ENCODE data around the gene ZNF148.

The ZNF148 gene

GRCh38 chr3:125229707-125230106, 145.4 kb downstream of the ZNF148 start:
- in situ Hi-C loops (cut with MboI; ENCODE audit: low sequenced_read_pairs) = no loop called here

- in situ Hi-C loops (cut with MboI; ENCODE audit: low sequenced_read_pairs) = no loop called here
Measured at GRCh38 chr3:125229168-125229567, 146.0 kb downstream of the ZNF148 start.

GRCh38 chr3:125221831-125222230, 153.3 kb downstream of the ZNF148 start:
- in situ Hi-C loops (cut with MboI; ENCODE audit: low sequenced_read_pairs) = no loop called here

GRCh38 chr3:125220727-125221429, 154.2 kb downstream of the ZNF148 start:
- in situ Hi-C loops (cut with MboI; ENCODE audit: low sequenced_read_pairs) = no loop called here

- in situ Hi-C loops (cut with MboI; ENCODE audit: low sequenced_read_pairs) = no loop called here
Measured at GRCh38 chr3:125220183-125220582, 154.9 kb downstream of the ZNF148 start.

- in situ Hi-C loops (cut with MboI; ENCODE audit: low sequenced_read_pairs) = no loop called here
Measured at GRCh38 chr3:125219261-125219701, 155.8 kb downstream of the ZNF148 start.

GRCh38 chr3:125214738-125215137, 160.4 kb downstream of the ZNF148 start:
- in situ Hi-C loops (cut with MboI; ENCODE audit: low sequenced_read_pairs) = no loop called here

- in situ Hi-C loops (cut with MboI; ENCODE audit: low sequenced_read_pairs) = no loop called here
Measured at GRCh38 chr3:125213946-125214542, 161.1 kb downstream of the ZNF148 start.

GRCh38 chr3:125213364-125213755, 161.8 kb downstream of the ZNF148 start:
- in situ Hi-C loops (cut with MboI; ENCODE audit: low sequenced_read_pairs) = no loop called here

- in situ Hi-C loops (cut with MboI; ENCODE audit: low sequenced_read_pairs) = no loop called here
Measured at GRCh38 chr3:125212509-125213363, 162.4 kb downstream of the ZNF148 start, which contains the start of gene SLC12A8. SLC12A8 (minus strand) TSS chr3:125212748; CDS start chr3:125211349, 1,399 bp downstream.

- in situ Hi-C loops (cut with MboI; ENCODE audit: low sequenced_read_pairs) = no loop called here
Measured at GRCh38 chr3:125212091-125212508, 163.0 kb downstream of the ZNF148 start.

- in situ Hi-C loops (cut with MboI; ENCODE audit: low sequenced_read_pairs) = no loop called here
Measured at GRCh38 chr3:125211523-125212090, 163.5 kb downstream of the ZNF148 start.

- in situ Hi-C loops (cut with MboI; ENCODE audit: low sequenced_read_pairs) = no loop called here
Measured at GRCh38 chr3:125207949-125208568, 167.1 kb downstream of the ZNF148 start.

GRCh38 chr3:125207507-125207906, 167.6 kb downstream of the ZNF148 start:
- in situ Hi-C loops (cut with MboI; ENCODE audit: low sequenced_read_pairs) = no loop called here

GRCh38 chr3:125206934-125207333, 168.2 kb downstream of the ZNF148 start:
- in situ Hi-C loops (cut with MboI; ENCODE audit: low sequenced_read_pairs) = no loop called here

GRCh38 chr3:125203731-125204130, 171.4 kb downstream of the ZNF148 start:
- in situ Hi-C loops (cut with MboI; ENCODE audit: low sequenced_read_pairs) = no loop called here

- in situ Hi-C loops (cut with MboI; ENCODE audit: low sequenced_read_pairs) = no loop called here
Measured at GRCh38 chr3:125202197-125202596, 172.9 kb downstream of the ZNF148 start.

- in situ Hi-C loops (cut with MboI; ENCODE audit: low sequenced_read_pairs) = no loop called here
Measured at GRCh38 chr3:125200731-125201139, 174.4 kb downstream of the ZNF148 start.

GRCh38 chr3:125194849-125195601, 180.1 kb downstream of the ZNF148 start:
- in situ Hi-C loops (cut with MboI; ENCODE audit: low sequenced_read_pairs) = no loop called here

Data from HL-60/S4 treated with phorbol 12-myristate 13-acetate at 8.2 ng/mL for 4 days and 3 days (cell line).